GM12864 (cell line): ENCODE measurements around the gene CNPY4.

Experiments used
- DNase-seq: peaks from one replicate; pipeline ENCODE4 v3.0.0-alpha.2; 2011; ENCODE audit warnings: low read depth
- H3K4me3 ChIP-seq: 2 replicates; pipeline ENCODE4 v1.5.1; 2011; ENCODE audit warnings: mild to moderate bottlenecking, low read depth, low read length, control low read depth
- TF ChIP-seq, protein P1 (sequence below): IDR thresholded peaks from 2 replicates; pipeline ENCODE4 v1.5.1; 2011; ENCODE audit warnings: low read depth, mild to moderate bottlenecking, moderate library complexity, low read length, control low read depth, inconsistent platforms; ENCODE audit errors: missing control alignments

The CNPY4 gene

DNA sequence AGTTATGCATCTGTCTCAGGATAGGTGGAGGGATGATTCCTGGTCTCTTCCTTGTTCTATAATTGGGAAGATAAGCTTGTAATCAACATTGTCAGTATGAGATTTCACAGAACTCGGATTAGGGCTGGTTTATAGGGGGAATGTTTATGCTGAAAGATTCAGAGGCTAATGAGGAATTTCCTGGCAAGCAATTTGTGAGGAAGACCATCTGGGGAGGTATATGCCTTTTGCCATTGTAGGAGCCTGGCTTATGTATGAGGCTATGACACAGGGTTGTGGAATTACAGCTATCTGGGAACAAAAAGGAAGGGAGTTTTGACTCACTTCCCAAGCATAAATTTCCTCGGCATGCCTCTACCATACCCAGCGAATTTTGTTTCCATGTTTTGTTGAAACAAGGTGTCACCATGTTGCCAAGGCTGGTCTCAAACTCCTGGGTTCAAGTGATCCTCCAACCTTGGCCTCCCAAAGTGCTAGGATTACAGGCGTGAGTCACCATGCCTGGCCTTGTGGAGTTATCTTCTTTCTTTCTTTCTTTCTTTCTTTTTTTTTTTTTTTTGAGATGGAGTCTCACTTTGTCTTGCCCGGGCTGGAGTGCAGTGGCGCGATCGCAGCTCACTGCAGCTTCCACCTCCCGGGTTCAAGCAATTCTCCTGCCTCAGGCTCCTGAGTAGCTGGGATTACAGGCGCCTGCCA, 32.2 kb upstream of the CNPY4 start:
- DNase-seq = no peak
- no peak overlapping the region for H3K4me3 ChIP-seq
- TF ChIP-seq, protein P1, sequence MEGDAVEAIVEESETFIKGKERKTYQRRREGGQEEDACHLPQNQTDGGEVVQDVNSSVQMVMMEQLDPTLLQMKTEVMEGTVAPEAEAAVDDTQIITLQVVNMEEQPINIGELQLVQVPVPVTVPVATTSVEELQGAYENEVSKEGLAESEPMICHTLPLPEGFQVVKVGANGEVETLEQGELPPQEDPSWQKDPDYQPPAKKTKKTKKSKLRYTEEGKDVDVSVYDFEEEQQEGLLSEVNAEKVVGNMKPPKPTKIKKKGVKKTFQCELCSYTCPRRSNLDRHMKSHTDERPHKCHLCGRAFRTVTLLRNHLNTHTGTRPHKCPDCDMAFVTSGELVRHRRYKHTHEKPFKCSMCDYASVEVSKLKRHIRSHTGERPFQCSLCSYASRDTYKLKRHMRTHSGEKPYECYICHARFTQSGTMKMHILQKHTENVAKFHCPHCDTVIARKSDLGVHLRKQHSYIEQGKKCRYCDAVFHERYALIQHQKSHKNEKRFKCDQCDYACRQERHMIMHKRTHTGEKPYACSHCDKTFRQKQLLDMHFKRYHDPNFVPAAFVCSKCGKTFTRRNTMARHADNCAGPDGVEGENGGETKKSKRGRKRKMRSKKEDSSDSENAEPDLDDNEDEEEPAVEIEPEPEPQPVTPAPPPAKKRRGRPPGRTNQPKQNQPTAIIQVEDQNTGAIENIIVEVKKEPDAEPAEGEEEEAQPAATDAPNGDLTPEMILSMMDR = no peak

DNA sequence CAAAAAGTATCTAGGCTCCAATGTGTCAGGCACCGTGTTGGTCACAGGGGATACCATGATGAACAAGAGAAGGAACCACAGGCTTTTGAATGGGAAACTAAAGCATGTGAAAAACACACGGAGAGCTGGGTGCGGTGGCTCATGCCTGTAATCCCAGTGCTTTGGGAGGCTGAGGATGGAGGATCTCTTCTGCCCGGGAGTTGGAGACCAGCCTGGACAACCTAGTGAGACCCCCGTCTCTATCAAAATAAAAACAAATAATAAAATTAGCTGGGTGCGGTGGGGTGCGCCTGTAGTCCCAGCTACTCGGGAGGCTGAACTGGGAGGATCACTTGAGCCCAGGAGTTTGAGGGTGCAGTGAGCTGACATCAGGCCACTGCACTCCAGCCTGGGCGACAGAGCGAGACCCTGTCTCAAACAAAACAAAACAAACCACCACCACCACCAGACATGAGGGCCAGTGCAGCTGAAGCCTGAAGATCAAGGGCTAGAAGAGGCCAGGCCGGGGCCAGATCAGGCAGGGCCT, 31.3 kb upstream of the CNPY4 start:
- H3K4me3 ChIP-seq = peak overlapping the region; percentile 95
- DNase-seq = no peak
- TF ChIP-seq, protein P1 = no peak

DNA sequence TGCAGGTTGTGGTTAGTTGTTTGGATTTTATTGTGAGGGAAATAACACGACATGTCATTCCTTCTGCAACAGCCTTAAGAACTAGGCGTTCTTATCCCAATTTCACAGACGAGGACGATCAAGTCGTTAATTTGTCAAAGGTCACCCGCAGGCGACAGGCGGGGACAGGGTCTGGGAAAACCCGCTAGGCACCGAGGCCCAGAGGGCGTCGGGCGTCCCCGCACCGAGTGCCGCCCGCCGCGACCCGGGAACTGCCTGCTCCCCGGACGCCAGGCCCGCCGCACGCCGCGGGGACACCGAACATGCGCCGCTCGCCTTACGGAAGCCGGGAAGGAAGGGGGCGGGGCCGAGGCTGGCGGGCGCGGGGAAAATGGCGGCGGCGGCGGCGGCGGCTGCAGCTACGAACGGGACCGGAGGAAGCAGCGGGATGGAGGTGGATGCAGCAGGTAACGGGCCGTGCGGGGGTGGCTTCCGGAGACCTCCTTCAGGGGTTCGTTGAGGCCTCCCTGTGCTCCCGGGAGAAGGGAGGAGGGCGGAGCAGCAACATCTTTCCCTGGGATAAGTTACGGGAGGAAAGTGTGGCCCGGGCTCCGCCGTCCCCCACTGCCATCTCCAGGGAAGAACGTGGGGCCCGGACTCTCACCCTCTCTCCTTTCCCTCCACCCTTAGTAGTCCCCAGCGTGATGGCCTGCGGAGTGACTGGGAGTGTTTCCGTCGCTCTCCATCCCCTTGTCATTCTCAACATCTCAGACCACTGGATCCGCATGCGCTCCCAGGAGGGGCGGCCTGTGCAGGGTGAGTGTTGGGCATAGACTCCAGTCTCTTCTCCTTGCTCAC, 30.6 kb upstream of the CNPY4 start, which contains the start of gene COPS6:
Gene COPS6 (plus strand): TSS at position 349 of the 837 bp plus-strand sequence. CDS start 22 bp downstream, at position 371.
- DNase-seq = no peak
- TF ChIP-seq, protein P1 = no peak
- peak within 1 kb of the TSS; percentile 95 for H3K4me3 ChIP-seq

DNA sequence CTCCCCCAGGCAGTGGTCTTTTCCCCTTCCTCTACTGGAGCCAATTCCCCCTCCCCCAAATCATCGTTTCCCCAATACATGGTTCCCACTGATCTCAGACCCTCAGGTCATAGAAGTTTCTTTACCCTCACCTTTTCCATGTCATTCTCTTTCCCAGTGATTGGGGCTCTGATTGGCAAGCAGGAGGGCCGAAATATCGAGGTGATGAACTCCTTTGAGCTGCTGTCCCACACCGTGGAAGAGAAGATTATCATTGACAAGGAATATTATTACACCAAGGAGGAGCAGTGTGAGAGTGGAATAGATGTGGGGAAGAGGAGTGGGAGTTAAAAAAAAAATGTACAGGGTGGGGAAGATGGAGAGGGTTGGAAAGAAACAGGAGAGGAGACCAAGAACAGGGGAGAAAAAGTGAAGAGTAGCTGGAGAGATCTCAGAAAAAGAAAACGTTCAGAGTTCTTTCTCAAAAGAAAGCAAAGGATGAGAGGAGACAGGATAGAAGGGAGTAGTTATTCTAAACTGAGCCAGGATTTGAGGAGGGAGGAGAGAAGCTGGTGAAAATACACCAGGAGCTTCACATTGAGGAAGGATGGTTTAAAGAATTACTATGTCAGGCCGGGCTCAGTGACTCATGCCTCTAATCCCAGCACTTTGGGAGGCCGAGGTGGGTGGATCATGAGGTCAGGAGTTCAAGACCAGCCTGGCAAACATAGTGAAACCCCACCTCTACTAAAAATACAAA, 29.8 kb upstream of the CNPY4 start:
- TF ChIP-seq, protein P1 = no peak
- H3K4me3 ChIP-seq = peak overlapping the region; percentile 95
- DNase-seq = no peak

DNA sequence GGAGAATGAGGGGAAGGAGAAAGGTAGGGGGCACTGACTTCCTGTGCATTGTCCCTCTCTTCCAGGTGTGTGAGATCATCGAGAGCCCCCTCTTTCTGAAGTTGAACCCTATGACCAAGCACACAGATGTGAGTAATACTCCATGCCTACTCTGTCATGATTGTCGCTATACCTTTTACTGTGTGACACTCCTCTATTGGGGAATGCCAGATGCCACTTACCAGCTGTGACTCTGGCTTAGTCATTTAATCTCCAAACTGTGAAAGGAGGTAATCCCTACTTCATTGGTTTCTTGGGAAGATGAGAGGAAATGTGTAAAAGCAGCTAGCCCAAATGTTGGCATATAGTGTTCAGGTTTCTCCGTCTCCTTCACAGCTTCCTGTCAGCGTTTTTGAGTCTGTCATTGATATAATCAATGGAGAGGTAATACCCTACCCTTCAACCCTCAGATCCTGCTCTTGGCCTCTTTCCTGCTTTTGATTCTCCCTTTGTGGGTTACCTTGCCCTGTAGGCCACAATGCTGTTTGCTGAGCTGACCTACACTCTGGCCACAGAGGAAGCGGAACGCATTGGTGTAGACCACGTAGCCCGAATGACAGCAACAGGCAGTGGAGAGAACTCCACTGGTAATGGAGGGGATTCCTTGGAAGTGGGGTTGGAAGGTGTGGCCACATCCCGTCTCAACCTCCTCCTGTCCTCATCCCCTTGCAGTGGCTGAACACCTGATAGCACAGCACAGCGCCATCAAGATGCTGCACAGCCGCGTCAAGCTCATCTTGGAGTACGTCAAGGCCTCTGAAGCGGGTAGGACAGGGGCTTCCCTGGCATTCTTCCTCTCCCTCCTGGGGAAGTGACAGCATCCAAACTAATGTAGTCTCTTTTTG, 28.7 kb upstream of the CNPY4 start:
- H3K4me3 ChIP-seq = no peak overlapping the region
- no peak for DNase-seq
- TF ChIP-seq, protein P1 = no peak
